ENCODE measurements around the gene PRKAG3. TPM values are rescaled to one million over a fixed set of nuclear protein-coding genes. Genes with fewer than 3 reads are reported as not detected.

Gene PRKAG3
- polyA plus RNA-seq, 1 donor = 0.15 TPM

GRCh38 chr2:218839888-218840287, 8.3 kb upstream of the PRKAG3 start:
- DNase-seq = no peak

- DNase-seq = no peak
These were observed 7.8 kb upstream of the PRKAG3 start for GRCh38 chr2:218839430-218839829.

GRCh38 chr2:218837495-218837894, 5.9 kb upstream of the PRKAG3 start:
- no peak for DNase-seq

GRCh38 chr2:218834685-218835084, 3.1 kb upstream of the PRKAG3 start:
- no peak for DNase-seq

GRCh38 chr2:218833023-218833609, 1.5 kb upstream of the PRKAG3 start:
- no peak for DNase-seq

- DNase-seq = no peak
These were observed 917 bp upstream of the PRKAG3 start for GRCh38 chr2:218832520-218832919.

- no peak for DNase-seq
These were observed 478 bp upstream of the PRKAG3 start for GRCh38 chr2:218832081-218832480.

- no peak for DNase-seq
These were observed 887 bp downstream of the PRKAG3 start for GRCh38 chr2:218830526-218831306.

GRCh38 chr2:218829868-218830451, 1.6 kb downstream of the PRKAG3 start:
- DNase-seq = no peak

GRCh38 chr2:218828477-218828778, 3.2 kb downstream of the PRKAG3 start:
- no peak for DNase-seq

GRCh38 chr2:218827701-218828476, 3.7 kb downstream of the PRKAG3 start:
- no peak for DNase-seq

GRCh38 chr2:218826791-218827190, 4.8 kb downstream of the PRKAG3 start:
- DNase-seq = no peak

GRCh38 chr2:218824004-218824403, 7.6 kb downstream of the PRKAG3 start:
- no peak for DNase-seq

- no peak for DNase-seq
These were observed 8.3 kb downstream of the PRKAG3 start for GRCh38 chr2:218823196-218823855.

GRCh38 chr2:218822622-218823021, 9.0 kb downstream of the PRKAG3 start:
- DNase-seq = no peak

- no peak for DNase-seq
These were observed 9.9 kb downstream of the PRKAG3 start for GRCh38 chr2:218821605-218822211.

GRCh38 chr2:218820746-218821369, 10.7 kb downstream of the PRKAG3 start:
- DNase-seq = no peak

- DNase-seq = no peak
These were observed 12.5 kb downstream of the PRKAG3 start for GRCh38 chr2:218819093-218819492.

GRCh38 chr2:218816561-218817011, 15.0 kb downstream of the PRKAG3 start:
- no peak for DNase-seq

GRCh38 chr2:218815649-218816048, 16.0 kb downstream of the PRKAG3 start:
- no peak for DNase-seq

- no peak for DNase-seq
These were observed 16.4 kb downstream of the PRKAG3 start for GRCh38 chr2:218815244-218815637.
